GM23338 (cell line): ENCODE data around the gene TMEM273. TPM values are rescaled to one million over a fixed set of nuclear protein-coding genes. Genes with fewer than 3 reads are reported as not detected.

Source experiments
- ATAC-seq: fragments of 200-7000 bp; cut with Tn5 transposase; 3 replicates; pipeline ENCODE4 v1.9.1; 2020
- DNase-seq: peaks from one replicate; pipeline ENCODE4 v3.0.0-alpha.2; 2015; ENCODE audit warnings: low spot score
- H2AFZ ChIP-seq: fragments of 200-600 bp; sonication (generic); 2 replicates; pipeline ENCODE4 v1.8.0; 2016; ENCODE audit warnings: antibody characterized with exemption, mild to moderate bottlenecking, moderate library complexity
- H3F3A ChIP-seq: fragments of 200-600 bp; sonication (generic); replicated peaks from 2 replicates; pipeline ENCODE4 v1.8.0; 2017; ENCODE audit warnings: antibody characterized with exemption, mixed run types, low read depth
- H3K27ac ChIP-seq: fragments of 200-600 bp; sonication (generic); 2 replicates; pipeline ENCODE4 v1.6.1; 2016; ENCODE audit warnings: low read depth
- H3K27me3 ChIP-seq: fragments of 200-600 bp; sonication (generic); 2 replicates; pipeline ENCODE4 v1.8.0; 2016; ENCODE audit warnings: mild to moderate bottlenecking, mixed run types, moderate library complexity; ENCODE audit not compliant: insufficient read depth
- H3K36me3 ChIP-seq: fragments of 200-600 bp; sonication (generic); 2 replicates; pipeline ENCODE4 v1.8.0; 2016; ENCODE audit warnings: mild to moderate bottlenecking; ENCODE audit not compliant: insufficient read depth
- H3K4me1 ChIP-seq: fragments of 200-600 bp; sonication (generic); 2 replicates; pipeline ENCODE4 v1.8.0; 2016; ENCODE audit warnings: mild to moderate bottlenecking, moderate library complexity; ENCODE audit not compliant: insufficient read depth
- H3K4me2 ChIP-seq: fragments of 200-600 bp; sonication (generic); 2 replicates; pipeline ENCODE4 v1.7.1; 2017; ENCODE audit warnings: mixed run types
- H3K4me3 ChIP-seq: fragments of 200-600 bp; sonication (generic); 2 replicates; pipeline ENCODE4 v1.6.1; 2016; ENCODE audit warnings: mixed run types
- H3K79me2 ChIP-seq: fragments of 200-600 bp; sonication (generic); replicated peaks from 2 replicates; pipeline ENCODE4 v1.8.0; 2017; ENCODE audit warnings: mild to moderate bottlenecking; ENCODE audit not compliant: insufficient read depth
- H3K9me2 ChIP-seq: fragments of 200-600 bp; sonication (generic); 2 replicates; pipeline ENCODE4 v1.8.0; 2017; ENCODE audit not compliant: insufficient read depth
- H4K20me1 ChIP-seq: fragments of 200-600 bp; sonication (generic); replicated peaks from 2 replicates; pipeline ENCODE4 v1.8.0; 2017; ENCODE audit warnings: mild to moderate bottlenecking; ENCODE audit not compliant: insufficient read depth
- H3K27ac Mint-ChIP-seq: 2 replicates; pipeline ENCODE4 v1.8.0; 2020; ENCODE audit warnings: inconsistent platforms, mild to moderate bottlenecking, moderate library complexity, mixed read lengths
- H3K27me3 Mint-ChIP-seq: 3 replicates; pipeline ENCODE4 v1.8.0; 2022; ENCODE audit warnings: low read depth, mild to moderate bottlenecking, moderate library complexity, mixed read lengths, inconsistent platforms; ENCODE audit not compliant: insufficient read depth, poor library complexity
- H3K36me3 Mint-ChIP-seq: 3 replicates; pipeline ENCODE4 v1.8.0; 2021; ENCODE audit warnings: low read depth, mild to moderate bottlenecking, inconsistent platforms, moderate library complexity, mixed read lengths
- H3K4me1 Mint-ChIP-seq: 3 replicates; pipeline ENCODE4 v1.8.0; 2020; ENCODE audit warnings: mild to moderate bottlenecking, inconsistent platforms, mixed read lengths
- H3K4me3 Mint-ChIP-seq: 3 replicates; pipeline ENCODE4 v1.8.0; 2021; ENCODE audit warnings: moderate library complexity, mild to moderate bottlenecking, inconsistent platforms, mixed read lengths
- H3K9me3 Mint-ChIP-seq: 3 replicates; pipeline ENCODE4 v1.8.0; 2020; ENCODE audit warnings: moderate library complexity, mild to moderate bottlenecking, inconsistent platforms, mixed read lengths
- CREB1 ChIP-seq: fragments of 250-450 bp; sonication (Bioruptor Pico); IDR thresholded peaks from 2 replicates; pipeline ENCODE4 v1.5.0; 2020; ENCODE audit warnings: low read depth, mild to moderate bottlenecking, moderate library complexity
- EZH2 ChIP-seq: fragments of 200-600 bp; sonication (generic); IDR thresholded peaks from one replicate; pipeline ENCODE4 v1.8.0; 2017; ENCODE audit warnings: antibody characterized with exemption, mild to moderate bottlenecking, low read depth; ENCODE audit not compliant: unreplicated experiment
- EZH2phosphoT487 ChIP-seq: fragments of 200-600 bp; sonication (generic); IDR thresholded peaks from one replicate; pipeline ENCODE4 v1.8.1; 2018; ENCODE audit warnings: antibody characterized with exemption; ENCODE audit not compliant: unreplicated experiment
- JUNB ChIP-seq: IDR thresholded peaks from one replicate; pipeline ENCODE4 v1.6.1; 2016; ENCODE audit warnings: antibody characterized with exemption; ENCODE audit not compliant: unreplicated experiment
- NANOG ChIP-seq: IDR thresholded peaks from 2 replicates; pipeline ENCODE4 v1.6.1; 2016; ENCODE audit warnings: antibody characterized with exemption, borderline replicate concordance
- POLR2AphosphoS5 ChIP-seq: IDR thresholded peaks from 2 replicates; pipeline ENCODE4 v1.6.1; 2016; ENCODE audit warnings: antibody characterized with exemption, low read depth
- STAT1 ChIP-seq: IDR thresholded peaks from one replicate; pipeline ENCODE4 v1.6.1; 2016; ENCODE audit warnings: antibody characterized with exemption; ENCODE audit not compliant: unreplicated experiment
- ZNF114 ChIP-seq: fragments of 250-450 bp; sonication (Bioruptor Pico); IDR thresholded peaks from 2 replicates; pipeline ENCODE4 v1.5.0; 2020; ENCODE audit warnings: mild to moderate bottlenecking, moderate library complexity
- ZNF331 ChIP-seq: fragments of 250-450 bp; sonication (Bioruptor Pico); IDR thresholded peaks from 2 replicates; pipeline ENCODE4 v1.5.0; 2020; ENCODE audit warnings: low read depth, mild to moderate bottlenecking, moderate library complexity
- polyA plus RNA-seq: library from polyadenylated mRNA; unstranded; fragments of >200 nt; fragmentation: Nextera tagmentation; extraction: Ambion mirVana; gene quantifications from 2 replicates; pipeline ENCODE4 v1.2.1, GENCODE V29; 2016
- total RNA-seq: library from RNA; depleted of rRNA; stranded (reverse); fragments of >200 nt; shearing (Covaris generic); gene quantifications from 2 replicates; pipeline ENCODE4 v1.2.3, GENCODE V29; 2014
- TF ChIP-seq, protein P1 (sequence below): IDR thresholded peaks from one replicate; pipeline ENCODE4 v1.6.1; 2018; ENCODE audit warnings: antibody characterized with exemption; ENCODE audit not compliant: unreplicated experiment
- TF ChIP-seq, protein P2 (sequence below), 2 experiments: fragments of 200-600 bp in 1 of 2; sonication (generic) in 1 of 2; conservative IDR thresholded peaks; 2 replicates each; pipeline versions ENCODE4 v1.5.1 to v1.6.1; 2016 to 2017; ENCODE audit warnings: antibody characterized with exemption in 2 of 2, low read depth in 2 of 2, mild to moderate bottlenecking in 2 of 2, moderate library complexity in 1 of 2

The TMEM273 gene
- total and polyA plus RNA-seq, 2 experiments from 2014 or later, result not detected

DNA sequence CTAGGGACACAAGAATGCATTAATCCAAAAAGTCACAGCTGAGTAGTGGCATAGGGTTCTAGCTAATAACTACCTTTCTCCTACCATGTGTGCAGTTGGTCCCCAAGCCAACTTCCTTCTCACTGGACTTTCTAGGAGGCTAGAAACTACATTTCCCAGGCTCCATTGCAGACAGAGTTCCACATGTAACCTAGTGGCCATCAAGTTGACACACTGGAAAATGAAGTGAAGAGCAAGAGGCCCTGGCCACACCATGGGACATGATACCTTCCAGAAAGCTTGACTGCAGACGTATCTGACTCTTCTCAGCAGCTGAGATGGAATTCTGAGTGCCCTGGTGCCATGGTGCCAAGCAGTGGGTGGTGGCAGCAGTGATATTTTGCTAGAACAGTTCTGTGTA lies 49.8 kb upstream of the TMEM273 start:
- DNase-seq (peak; percentile 6), ATAC-seq (peak; percentile 56)
- Histone ChIP-seq H3K36me3 (no peaks in the 10 kb centered on the region), H4K20me1 (no peaks in the 10 kb centered on the region), H3K4me1 (no peaks in the 10 kb centered on the region), H3K27me3 (peaks cover 20% of the 10 kb centered on the region), H3K79me2 (no peaks in the 10 kb centered on the region), H3K27ac (no peak overlapping the region), H3K9me2 (no peaks in the 10 kb centered on the region), H3F3A (no peaks in the 10 kb centered on the region), H3K4me2 (no peak overlapping the region), H2AFZ (no peak overlapping the region), H3K4me3 (no peak overlapping the region)
- Mint-ChIP-seq H3K4me1 (peaks cover 7% of the 10 kb centered on the region), H3K4me3 (no peak overlapping the region), H3K36me3 (no peaks in the 10 kb centered on the region), H3K9me3 (no peaks in the 10 kb centered on the region), H3K27me3 (peaks cover 13% of the 10 kb centered on the region), H3K27ac (no peak overlapping the region)
- TF ChIP-seq EZH2phosphoT487 (no peak), ZNF114 (CRISPR knock-in tag) (no peak), POLR2AphosphoS5 (no peak), ZNF331 (CRISPR knock-in tag) (no peak), EZH2 (no peak), CREB1 (no peak), JUNB (no peak), STAT1 (no peak)
- TF ChIP-seq, protein P1, sequence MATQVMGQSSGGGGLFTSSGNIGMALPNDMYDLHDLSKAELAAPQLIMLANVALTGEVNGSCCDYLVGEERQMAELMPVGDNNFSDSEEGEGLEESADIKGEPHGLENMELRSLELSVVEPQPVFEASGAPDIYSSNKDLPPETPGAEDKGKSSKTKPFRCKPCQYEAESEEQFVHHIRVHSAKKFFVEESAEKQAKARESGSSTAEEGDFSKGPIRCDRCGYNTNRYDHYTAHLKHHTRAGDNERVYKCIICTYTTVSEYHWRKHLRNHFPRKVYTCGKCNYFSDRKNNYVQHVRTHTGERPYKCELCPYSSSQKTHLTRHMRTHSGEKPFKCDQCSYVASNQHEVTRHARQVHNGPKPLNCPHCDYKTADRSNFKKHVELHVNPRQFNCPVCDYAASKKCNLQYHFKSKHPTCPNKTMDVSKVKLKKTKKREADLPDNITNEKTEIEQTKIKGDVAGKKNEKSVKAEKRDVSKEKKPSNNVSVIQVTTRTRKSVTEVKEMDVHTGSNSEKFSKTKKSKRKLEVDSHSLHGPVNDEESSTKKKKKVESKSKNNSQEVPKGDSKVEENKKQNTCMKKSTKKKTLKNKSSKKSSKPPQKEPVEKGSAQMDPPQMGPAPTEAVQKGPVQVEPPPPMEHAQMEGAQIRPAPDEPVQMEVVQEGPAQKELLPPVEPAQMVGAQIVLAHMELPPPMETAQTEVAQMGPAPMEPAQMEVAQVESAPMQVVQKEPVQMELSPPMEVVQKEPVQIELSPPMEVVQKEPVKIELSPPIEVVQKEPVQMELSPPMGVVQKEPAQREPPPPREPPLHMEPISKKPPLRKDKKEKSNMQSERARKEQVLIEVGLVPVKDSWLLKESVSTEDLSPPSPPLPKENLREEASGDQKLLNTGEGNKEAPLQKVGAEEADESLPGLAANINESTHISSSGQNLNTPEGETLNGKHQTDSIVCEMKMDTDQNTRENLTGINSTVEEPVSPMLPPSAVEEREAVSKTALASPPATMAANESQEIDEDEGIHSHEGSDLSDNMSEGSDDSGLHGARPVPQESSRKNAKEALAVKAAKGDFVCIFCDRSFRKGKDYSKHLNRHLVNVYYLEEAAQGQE, result no peak
- TF ChIP-seq, protein P2, sequence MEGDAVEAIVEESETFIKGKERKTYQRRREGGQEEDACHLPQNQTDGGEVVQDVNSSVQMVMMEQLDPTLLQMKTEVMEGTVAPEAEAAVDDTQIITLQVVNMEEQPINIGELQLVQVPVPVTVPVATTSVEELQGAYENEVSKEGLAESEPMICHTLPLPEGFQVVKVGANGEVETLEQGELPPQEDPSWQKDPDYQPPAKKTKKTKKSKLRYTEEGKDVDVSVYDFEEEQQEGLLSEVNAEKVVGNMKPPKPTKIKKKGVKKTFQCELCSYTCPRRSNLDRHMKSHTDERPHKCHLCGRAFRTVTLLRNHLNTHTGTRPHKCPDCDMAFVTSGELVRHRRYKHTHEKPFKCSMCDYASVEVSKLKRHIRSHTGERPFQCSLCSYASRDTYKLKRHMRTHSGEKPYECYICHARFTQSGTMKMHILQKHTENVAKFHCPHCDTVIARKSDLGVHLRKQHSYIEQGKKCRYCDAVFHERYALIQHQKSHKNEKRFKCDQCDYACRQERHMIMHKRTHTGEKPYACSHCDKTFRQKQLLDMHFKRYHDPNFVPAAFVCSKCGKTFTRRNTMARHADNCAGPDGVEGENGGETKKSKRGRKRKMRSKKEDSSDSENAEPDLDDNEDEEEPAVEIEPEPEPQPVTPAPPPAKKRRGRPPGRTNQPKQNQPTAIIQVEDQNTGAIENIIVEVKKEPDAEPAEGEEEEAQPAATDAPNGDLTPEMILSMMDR (conservative IDR thresholded peaks at IDR 0.05; ENCODE audit: low read depth in 2 of 2), result no peak

DNA sequence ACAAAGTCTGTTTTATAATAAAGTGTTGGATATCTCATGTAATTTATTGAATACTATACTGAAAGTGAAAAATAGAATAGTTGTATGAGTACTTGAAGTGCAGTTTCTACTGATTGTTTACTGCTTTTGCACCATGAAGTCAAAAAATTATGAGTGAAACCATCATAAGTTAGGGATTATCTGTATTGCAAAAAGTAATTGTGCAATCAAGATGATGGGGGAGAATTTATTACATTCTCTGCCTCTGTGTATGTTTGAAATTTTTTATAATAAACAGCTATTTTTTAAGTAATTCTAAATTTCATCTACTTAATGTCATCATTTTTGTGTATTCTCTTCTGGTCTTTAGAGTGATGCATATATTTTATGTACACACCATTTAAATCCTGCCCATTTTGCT lies 47.2 kb upstream of the TMEM273 start:
- Mint-ChIP-seq H3K9me3 (no peaks in the 10 kb centered on the region), H3K27ac (no peak overlapping the region), H3K27me3 (peaks cover 5% of the 10 kb centered on the region), H3K4me3 (no peak overlapping the region), H3K4me1 (no peaks in the 10 kb centered on the region), H3K36me3 (no peaks in the 10 kb centered on the region)
- Histone ChIP-seq H3K4me2 (no peak overlapping the region), H3K36me3 (no peaks in the 10 kb centered on the region), H4K20me1 (no peaks in the 10 kb centered on the region), H3K79me2 (no peaks in the 10 kb centered on the region), H2AFZ (no peak overlapping the region), H3F3A (no peaks in the 10 kb centered on the region), H3K9me2 (no peaks in the 10 kb centered on the region), H3K4me3 (no peak overlapping the region), H3K27me3 (no peaks in the 10 kb centered on the region), H3K27ac (no peak overlapping the region), H3K4me1 (no peaks in the 10 kb centered on the region)
- DNase-seq (no peak), ATAC-seq (no peak)
- TF ChIP-seq STAT1 (no peak), ZNF114 (CRISPR knock-in tag) (no peak), NANOG (no peak)
- TF ChIP-seq, protein P1, result no peak
